HL-60/S4 treated with retinoic acid at 250 ng/mL for 4 days and 3 days (cell line): Measurements from ENCODE around the gene PDE10A.

Experiments
- in situ Hi-C: fragments of 300-500 bp; cut with MboI; formaldehyde crosslinking; loops from 2 replicates; pipeline ENCODE4 v1.7.0; 2022; ENCODE audit warnings: low sequenced_read_pairs

The PDE10A gene

DNA sequence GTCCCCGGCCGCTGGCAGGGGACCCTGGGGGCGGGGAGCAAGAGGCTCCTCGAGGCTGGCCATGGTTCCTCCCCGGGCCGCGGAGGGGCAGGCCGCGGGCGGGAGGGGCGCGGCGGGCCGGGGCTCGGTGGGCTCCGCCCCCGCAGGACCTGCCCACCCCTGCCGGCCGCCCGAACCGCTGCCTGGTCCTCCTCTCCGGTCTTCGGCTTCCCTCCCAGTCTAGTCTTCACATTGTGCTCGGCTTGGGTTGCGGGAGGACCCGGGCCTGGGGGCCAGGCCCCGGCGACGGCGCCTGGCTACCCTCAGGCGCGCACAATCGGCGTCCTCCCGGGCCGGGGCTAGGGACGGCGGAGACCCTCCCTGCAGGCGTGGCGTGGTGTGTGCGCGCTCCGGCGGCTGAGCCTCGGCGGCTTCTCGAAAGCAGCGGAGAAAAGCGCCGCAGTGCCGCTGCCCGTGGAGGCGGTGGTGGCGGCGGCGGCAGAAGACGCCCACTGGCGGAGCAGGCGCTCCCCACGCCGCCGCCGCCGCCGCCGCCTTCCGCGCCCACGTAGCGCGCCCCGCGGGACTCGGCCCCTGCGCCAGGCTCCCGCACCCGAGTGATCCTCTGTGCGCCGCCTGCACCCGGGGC is at the start of gene PDE10A:
Gene PDE10A, minus strand, starts transcription at position 493 of the 628 bp plus-strand sequence. Its CDS starts 430 bp downstream, at position 63.
- in situ Hi-C loops = no loop called here

DNA sequence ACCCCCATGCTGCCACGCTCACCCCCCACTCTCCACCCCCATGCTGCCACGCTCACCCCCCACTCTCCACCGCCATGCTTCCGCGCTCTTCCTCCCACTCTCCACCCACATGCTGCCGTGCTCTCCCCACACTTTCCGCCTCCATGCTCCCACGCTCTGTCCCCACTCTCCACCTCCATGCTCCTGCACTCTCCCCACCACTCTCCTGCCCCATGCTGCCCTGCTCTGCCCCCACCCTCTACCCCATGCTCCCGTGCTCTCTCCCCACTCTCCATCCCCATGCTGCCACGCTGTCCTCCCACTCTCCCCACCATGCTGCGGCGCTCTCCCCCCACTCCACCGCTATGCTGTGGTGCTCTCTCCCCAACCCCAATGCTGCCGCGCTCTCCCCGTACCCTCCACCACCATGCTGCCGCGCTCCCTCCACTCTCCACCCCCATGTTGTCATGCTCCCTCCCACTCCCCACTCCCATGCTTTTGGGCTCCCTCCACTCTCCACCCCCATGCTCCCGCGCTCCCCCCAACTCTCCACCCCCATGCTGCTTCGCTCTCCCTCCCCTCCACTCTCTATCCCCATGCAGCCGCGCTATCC is 46.0 kb upstream of the PDE10A start:
- in situ Hi-C loops = no loop called here

DNA sequence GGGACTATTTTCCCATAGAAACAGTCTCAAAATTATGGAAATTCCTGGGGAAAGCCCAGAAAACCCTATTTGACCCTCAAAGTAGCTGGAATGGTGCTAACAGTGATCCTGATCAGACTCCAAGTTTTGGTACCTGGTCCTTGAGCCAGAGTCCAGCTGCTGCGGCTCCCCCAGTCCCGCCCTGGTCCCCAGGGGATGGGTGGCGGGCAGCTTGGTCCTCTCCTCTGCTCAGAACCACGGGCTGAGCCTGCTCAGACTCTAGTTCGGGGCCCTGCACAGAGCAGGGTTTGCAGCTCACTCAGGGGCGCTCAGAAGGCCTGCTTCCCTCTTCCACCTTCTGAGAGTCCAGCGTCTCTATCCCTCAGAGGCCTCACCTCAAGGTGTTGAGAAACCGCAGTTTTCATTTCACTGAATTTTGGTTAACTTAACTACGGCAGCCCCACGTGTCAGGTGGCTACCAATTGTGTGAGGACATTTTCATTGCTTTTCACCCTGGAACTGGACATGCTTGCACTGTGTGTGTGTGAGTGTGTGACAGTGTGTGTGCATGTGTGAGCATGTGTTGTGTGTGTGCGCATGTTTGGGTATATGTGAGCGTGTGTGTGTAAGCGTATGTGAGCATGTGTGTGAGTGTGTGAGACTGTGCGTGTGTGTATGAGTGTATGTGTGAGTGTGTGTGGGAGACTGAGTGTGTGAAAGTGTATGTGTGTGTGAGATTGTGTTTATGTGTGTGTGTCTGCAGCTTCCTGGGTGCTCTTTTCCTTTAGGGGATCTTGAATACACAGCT is 44.2 kb upstream of the PDE10A start:
- in situ Hi-C loops = no loop called here

DNA sequence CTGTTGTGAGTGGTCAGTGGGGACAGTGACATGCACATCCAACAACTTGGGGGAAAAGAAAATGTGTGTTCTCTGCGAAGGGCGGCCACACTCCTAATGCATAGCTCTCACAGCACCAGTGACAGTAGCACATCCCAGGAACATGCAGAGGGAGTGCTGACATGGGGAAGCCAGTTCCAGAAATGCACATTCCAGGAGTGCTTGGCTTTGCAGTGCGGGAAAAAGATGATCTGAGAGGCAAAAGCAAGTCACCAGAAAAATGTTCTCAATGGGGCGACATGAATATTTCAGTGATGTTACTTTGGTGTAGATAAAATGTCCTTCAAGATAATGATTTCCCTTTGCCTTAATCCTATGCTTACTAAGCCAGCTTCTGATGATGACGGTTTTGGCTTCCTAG is 42.9 kb upstream of the PDE10A start:
- in situ Hi-C loops = no loop called here

DNA sequence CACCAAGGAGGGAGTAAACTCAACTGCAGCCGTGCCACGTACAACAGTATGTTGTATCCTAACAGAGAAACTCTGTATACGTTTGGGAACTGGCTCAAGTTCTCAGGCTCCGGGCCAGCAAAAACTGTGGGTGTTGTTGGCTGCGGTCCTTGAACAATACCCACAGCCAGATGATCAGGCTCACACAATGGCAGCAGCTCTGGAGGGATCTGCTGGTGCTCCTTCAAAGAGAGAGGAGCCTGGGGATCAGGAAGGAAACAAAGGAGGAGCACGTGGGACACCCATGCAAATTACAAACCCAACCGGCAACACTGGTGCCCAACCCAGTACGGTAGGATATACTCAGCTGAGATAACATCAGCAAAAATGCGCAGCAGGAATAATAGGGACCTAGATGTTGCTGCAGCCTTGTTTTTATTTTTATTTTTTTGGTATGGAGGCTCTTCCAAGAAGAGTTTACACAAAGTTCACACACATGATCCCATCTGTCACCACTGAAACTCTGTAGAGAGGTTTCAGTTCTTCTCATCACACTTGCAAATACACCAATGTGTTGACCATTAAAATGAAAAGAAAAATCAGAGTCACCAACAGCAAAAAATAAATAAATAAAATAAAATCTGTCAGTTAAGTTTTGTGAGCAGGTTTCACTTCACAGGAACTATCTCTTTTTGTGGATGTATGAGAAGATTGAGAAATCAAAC is 41.2 kb upstream of the PDE10A start:
- in situ Hi-C loops = no loop called here

DNA sequence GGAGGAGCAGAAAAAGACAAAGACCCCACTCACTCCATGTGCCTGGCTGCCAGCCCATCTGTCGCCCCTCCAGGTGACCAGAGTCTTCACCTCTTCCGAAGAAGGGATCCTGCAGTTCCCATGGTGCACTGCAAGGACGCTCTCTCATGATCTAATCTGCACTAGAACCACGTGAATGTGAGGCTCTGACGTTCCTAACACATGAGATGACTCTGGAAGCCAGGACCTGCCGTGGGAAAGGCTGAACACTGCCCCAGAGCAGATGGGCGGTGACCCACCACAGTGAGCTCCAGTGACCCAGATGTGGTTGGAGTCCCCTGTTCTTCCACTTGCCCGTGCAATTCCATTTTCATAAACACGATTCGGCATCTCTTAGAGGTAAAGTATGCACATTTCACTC is 39.6 kb upstream of the PDE10A start:
- in situ Hi-C loops = no loop called here

DNA sequence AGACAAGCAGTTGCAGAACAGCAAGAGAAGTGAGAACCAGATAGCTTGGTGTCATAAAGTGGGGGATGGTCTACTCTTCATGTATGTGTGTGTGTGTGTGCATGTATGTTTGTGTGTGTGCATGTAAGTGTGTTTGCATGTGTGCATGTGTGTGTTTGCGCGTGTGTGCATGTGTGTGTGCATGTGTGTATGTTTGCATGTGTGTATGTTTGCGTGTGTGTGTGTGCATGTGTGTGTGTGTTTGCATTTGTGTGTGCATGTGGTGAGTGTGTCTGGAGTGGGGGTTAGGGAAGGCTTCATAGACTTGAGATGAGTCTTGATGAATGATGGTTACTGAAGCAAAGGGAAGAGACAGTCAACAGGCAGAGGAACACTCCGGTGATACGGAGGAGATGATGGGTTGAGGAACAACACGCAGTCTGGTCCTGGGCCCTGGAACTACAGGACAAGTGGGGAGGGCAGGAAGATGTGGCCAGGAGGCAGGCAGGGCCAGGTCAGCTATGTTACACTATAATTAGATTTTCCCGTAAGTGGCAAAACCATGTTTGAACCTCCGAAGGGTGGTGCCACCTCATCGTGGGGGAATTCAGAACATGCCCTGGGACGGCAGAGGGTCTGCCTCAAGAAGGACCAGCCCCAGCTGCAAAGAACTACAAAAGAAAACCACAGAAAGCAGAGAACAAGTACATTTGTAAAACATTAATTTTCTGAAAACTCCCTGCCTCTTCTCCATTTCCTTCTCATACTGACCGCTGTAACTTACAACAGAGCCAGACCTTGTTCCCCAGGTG is 38.7 kb upstream of the PDE10A start:
- in situ Hi-C loops = no loop called here

DNA sequence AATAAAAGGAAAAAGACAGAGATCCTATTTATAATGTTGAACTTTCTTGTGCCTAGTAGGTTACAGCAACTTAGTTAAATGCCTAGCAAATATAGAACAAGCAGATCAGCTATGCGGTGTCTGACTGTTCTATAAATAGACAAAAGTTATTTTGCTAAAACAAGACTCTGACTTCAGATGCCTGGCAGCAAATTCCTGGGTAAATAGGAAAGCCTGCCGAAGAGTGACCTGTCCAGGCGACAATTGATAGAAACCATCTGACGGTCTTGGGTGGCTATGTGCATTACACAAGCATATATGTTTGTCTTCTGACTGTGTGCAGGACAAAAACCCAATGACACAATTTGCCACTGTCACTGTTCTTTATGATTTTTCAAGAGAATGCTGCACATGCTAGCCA is 38.0 kb upstream of the PDE10A start:
- in situ Hi-C loops = no loop called here

DNA sequence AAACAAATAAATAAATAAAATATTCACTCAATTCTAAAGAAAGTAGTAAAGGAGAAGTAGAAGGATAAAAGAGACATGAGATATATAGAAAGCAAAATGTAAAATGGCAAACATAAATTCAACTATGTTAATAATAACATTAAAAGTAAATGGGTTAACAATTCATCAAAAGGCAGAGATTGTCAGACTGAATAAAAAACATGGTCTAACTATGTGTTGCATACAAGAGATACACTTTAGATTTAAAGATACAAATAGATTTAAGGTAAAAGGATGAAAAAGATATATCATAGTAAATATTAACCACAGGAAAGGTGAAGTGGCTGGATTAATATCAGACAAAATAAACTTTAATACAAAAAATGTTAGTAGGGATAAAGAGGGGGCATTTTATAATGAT is 35.8 kb upstream of the PDE10A start:
- in situ Hi-C loops = no loop called here

DNA sequence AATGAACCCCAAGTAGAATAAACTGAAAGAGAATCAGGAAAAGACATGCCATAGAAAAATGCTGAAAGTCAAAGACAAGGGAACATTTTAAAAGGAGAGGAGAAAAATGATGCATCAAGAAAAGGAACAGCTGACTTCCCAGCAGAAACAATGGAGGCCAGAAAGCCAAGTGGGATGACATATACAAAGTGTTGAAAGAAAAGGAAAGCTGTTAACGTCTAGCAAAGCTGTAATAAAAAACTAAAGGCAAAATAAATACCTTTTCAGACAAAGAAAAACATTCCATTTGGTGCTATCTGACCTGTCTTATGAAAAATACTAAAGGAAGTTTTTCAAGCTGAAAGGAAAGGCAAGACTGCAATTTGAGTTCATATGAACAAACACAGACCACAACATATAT is 34.1 kb upstream of the PDE10A start:
- in situ Hi-C loops = no loop called here

DNA sequence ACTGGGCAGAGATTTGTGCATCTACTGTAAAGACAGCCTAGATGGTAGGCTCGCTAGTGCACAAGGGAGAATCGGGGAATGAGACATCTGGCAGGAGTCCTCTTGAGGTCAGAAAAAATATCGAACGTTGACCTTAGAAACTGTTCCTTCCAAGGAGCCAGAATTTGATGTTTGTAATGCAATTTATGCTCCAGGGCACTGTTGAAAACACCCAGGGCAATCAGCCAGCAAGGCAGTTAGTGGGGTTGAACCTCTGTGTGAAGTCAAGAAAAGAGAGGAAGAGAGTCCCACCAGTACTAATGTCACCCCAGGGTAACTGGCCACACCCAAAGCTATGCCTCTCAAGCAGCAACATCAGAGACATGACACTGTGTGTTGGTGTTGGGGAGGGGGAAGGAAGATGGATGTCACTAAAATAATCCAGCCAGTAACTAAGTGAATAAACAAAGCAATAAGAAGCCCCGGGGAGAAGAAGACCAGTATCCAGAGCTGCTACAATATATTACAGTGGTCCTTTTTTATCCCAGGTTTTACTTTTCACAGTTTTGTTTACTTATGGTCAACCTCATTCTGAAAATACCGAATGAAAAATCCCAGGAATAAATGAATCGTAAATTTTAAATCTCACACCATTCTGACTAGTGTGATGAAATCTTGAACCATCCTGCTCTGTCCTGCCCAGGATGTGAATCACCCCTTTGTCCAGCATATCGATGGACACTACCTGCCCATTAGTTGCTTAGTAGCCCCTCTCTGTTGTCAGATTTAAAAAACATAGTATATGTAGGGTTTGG is 32.9 kb upstream of the PDE10A start:
- in situ Hi-C loops = no loop called here

DNA sequence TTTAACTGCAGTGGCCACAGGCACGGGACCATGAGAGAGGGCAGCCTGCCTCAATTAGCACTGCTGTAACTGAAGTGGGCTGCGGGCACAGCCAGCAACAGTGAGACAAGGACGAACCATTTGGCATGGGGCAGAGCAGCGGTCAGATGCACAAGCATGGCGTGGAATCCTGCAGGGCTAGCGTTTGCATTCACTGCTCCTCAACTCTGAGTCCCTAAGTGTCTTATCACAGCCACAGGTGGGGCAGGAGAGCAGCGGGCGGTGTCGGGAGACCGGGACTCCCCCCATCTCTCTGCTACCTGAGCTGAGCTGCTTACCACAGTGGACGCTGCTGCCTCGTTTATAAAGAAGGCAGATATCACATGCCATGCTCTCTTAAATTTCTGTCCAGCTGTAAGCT is 31.3 kb upstream of the PDE10A start:
- in situ Hi-C loops = no loop called here

DNA sequence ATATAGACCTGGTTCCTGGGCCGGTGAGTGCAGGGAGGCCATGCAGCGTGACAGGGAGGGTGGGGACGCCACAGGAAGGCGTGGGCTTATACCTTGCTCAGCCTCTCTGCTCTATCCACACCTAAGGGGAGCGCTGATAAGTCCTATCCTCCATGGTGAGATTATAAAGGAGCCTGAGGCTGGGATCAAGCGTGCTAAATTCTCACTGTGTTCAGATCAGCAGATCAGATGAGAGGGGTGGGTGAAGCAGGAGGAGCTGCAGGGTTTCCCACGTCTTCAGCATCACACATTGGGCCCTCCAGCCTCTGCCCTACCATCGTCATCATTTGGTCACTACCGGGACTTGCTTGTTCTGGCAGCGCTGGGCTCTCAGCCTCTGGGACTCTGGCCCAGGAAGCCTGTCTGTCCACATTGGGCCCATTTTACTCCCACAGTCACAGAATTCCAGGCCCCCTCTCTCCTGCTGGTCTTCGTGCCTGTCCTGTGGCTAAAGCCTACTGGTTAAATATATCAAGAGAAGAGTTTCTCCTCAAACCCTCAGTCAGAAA is 29.1 kb upstream of the PDE10A start:
- in situ Hi-C loops = no loop called here

DNA sequence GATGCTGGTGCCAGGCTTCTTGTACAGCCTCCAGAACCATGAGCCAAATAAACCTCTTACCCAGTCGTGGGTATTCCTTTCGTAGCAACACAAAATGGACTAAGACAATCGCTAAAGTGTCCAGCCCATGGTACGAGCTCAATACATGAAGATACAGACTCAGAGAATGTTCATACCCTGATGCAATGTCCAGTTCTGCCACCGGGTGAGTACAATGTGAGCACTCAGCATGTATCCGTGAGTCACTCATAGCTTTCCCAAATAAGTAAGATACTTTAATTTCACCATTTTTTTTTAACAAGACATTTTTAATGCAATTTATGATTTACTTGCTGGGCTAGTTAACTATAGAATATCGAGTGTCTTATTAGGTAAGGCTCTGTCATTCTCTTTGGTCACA is 26.7 kb upstream of the PDE10A start:
- in situ Hi-C loops = no loop called here

DNA sequence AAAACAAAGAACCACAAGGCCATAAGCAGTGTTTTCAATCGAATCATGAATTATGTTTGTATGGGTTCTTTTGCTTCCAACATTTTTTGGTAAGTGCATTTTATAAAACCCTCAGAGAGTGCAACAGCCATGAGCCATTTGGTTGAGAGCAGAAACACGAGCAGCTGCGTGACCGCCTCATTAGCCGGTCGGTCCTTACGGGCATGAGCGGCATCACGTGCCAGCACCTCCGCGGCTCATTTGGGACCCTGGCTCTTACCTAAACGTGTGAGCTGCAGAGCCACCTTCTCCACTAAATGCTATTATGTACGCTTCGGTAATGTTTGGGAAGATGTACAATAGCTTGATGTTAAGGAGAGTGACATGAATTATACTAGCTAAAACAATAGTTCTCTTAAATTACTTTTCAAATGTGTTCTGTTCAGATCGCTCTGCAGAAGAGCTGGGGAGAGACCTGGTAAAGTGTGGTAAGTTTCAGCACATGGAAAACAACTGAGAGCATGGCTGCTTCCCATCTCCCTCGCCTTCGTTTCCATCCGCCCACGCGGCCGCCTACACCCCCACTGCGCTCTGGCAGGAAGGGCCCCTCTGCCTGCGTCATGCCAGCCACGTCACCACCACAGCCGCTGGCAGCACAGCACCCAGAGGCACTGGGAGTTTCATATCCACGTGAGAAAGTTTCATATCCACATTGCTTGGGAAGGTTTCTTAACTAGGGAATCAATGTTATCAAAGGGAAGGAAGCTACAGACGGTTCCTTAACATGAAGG is 23.7 kb upstream of the PDE10A start:
- in situ Hi-C loops = no loop called here

DNA sequence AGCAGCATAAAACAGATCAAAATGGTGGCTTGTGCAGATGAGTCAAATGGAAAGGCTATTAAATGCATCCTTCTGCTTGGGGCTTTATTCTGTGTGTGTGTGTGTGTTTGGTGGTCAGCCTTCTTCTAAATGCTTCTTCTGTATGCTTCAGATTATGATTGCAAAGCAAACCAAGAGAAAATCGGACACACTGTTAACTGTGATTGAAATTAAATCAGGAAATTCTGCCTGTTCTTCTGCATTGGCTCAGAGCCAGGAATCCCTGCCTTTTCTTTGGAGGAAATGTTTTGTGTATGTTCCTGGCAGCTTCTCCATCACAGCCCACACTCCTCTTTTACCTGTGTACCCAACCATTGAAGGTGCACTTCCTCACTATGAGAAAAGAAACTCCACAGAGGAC is 22.3 kb upstream of the PDE10A start:
- in situ Hi-C loops = no loop called here

DNA sequence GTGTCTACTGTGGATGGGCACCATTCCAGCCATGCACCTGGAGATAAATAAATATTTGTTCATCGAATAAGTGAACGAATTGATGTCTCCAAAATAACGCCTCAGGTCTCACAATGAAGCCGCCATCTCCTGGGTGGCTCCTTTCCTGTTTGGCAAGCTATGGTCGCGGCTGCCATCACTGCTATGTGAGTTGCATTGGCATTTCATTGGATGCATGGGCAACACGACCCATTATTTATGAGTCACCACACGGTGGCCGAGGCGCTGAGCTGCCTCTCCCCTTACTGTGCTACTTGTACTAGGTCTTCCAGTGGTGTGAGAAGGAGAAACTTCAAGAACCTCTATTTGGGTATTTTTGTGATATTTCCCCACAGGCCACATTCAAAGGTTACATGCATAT is 21.3 kb upstream of the PDE10A start:
- in situ Hi-C loops = no loop called here

DNA sequence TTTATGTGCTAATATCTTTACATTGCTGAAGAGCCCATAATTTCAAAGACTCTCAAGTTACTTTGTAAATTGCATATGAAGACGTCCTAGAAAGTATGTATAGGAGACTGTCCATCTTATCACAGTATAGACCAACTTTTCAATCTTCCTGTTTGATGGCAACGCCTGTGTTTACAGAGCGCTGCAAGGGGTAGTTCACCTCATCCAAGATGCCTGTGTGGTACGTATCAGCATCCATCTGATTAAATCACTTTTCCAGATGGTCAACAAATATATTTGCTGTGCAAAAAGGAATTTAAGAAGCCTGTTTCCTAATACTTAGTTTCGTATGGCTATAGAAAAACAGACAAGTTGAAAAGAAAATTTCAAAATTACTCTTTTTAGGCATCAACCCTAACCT is 17.9 kb upstream of the PDE10A start:
- in situ Hi-C loops = no loop called here

DNA sequence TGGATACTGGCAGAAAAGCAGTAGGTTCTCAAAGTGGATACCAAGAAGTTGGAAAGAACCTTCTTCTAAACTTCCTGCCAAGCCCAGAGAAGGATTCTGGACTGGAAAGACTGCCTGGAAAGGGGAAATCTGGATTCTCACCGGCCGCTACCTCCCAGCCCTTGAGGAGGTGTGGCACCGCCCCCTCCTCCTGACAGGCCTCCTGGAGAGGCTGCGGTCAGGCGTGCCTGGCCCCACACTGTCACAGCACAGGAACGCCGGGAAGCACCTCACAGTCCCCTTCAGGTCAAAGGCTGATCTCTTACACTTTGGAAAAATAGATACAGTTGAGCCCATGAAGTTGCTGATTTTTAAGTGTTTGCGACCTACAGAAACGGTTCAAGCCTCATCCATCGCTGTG is 16.3 kb upstream of the PDE10A start:
- in situ Hi-C loops = no loop called here
